HepG2 (cell line): Measurements from ENCODE around the gene SPHK2. TPM values are rescaled to one million over a fixed set of nuclear protein-coding genes. Genes with fewer than 3 reads are reported as not detected.

Source experiments
- CBX2 ChIP-seq, 2 experiments: fragments of 200-600 bp in 1 of 2; sonication (generic); formaldehyde crosslinking in 1 of 2; IDR thresholded peaks; 2 replicates each; pipeline versions ENCODE4 v1.7.0 to v1.8.1; 2018 to 2022; ENCODE audit warnings: low read depth in 2 of 2, low read length in 1 of 2, mild to moderate bottlenecking in 1 of 2, missing genetic modification reagents in 1 of 2
- CCDC6 ChIP-seq: sonication (generic); formaldehyde crosslinking; IDR thresholded peaks from 2 replicates; pipeline ENCODE4 v1.8.1; 2022; ENCODE audit warnings: mild to moderate bottlenecking, missing genetic modification reagents, moderate library complexity
- EZH2 ChIP-seq: conservative IDR thresholded peaks from 2 replicates; pipeline ENCODE4 v1.6.1; 2012; ENCODE audit warnings: mild to moderate bottlenecking, low read depth, low read length, moderate library complexity
- HMGXB4 ChIP-seq, 2 experiments: sonication (generic) in 1 of 2; formaldehyde crosslinking in 1 of 2; IDR thresholded peaks; 2 replicates each; pipeline versions ENCODE4 v1.4.0 to v1.6.1; 2018 to 2020; ENCODE audit warnings: missing genetic modification reagents in 2 of 2, borderline replicate concordance in 1 of 2, low read depth in 1 of 2, mild to moderate bottlenecking in 1 of 2, missing biosample characterization in 1 of 2
- MED8 ChIP-seq: sonication (generic); formaldehyde crosslinking; IDR thresholded peaks from 2 replicates; pipeline ENCODE4 v1.8.1; 2023; ENCODE audit warnings: mild to moderate bottlenecking, missing genetic modification reagents; ENCODE audit not compliant: insufficient replicate concordance
- NFKB2 ChIP-seq: sonication (generic); formaldehyde crosslinking; IDR thresholded peaks from 2 replicates; pipeline ENCODE4 v1.4.0; 2020; ENCODE audit warnings: missing genetic modification reagents, borderline replicate concordance
- NFKBIZ ChIP-seq: IDR thresholded peaks from 2 replicates; pipeline ENCODE4 v1.6.1; 2018; ENCODE audit warnings: missing genetic modification reagents, missing compliant biosample characterization
- POLR2AphosphoS5 ChIP-seq: IDR thresholded peaks from 2 replicates; pipeline ENCODE4 v1.6.1; 2012; ENCODE audit warnings: low read depth, low read length
- RFXAP ChIP-seq: sonication (generic); formaldehyde crosslinking; IDR thresholded peaks from 2 replicates; pipeline ENCODE4 v1.4.0; 2020; ENCODE audit warnings: missing genetic modification reagents, borderline replicate concordance
- SP4 ChIP-seq: sonication (generic); formaldehyde crosslinking; IDR thresholded peaks from 2 replicates; pipeline ENCODE4 v1.8.1; 2023; ENCODE audit warnings: mild to moderate bottlenecking, missing genetic modification reagents
- ZFP82 ChIP-seq: sonication (generic); formaldehyde crosslinking; IDR thresholded peaks from 2 replicates; pipeline ENCODE4 v1.5.1; 2020; ENCODE audit warnings: mild to moderate bottlenecking, missing genetic modification reagents, borderline replicate concordance
- ZIK1 ChIP-seq: sonication (generic); formaldehyde crosslinking; IDR thresholded peaks from 2 replicates; pipeline ENCODE4 v1.5.0; 2020; ENCODE audit warnings: mild to moderate bottlenecking, low read depth, missing genetic modification reagents, borderline replicate concordance
- ZNF225 ChIP-seq: sonication (generic); formaldehyde crosslinking; IDR thresholded peaks from 2 replicates; pipeline ENCODE4 v1.4.0; 2020; ENCODE audit warnings: mild to moderate bottlenecking, missing genetic modification reagents
- ZNF546 ChIP-seq: sonication (generic); formaldehyde crosslinking; conservative IDR thresholded peaks from 2 replicates; pipeline ENCODE4 v1.8.1; 2023; ENCODE audit warnings: mild to moderate bottlenecking, missing genetic modification reagents
- ZNF589 ChIP-seq: sonication (generic); formaldehyde crosslinking; conservative IDR thresholded peaks from 2 replicates; pipeline ENCODE4 v1.8.0; 2022; ENCODE audit warnings: mild to moderate bottlenecking, moderate library complexity, missing genetic modification reagents
- ZNF597 ChIP-seq: sonication (generic); formaldehyde crosslinking; IDR thresholded peaks from 2 replicates; pipeline ENCODE4 v1.5.0; 2020; ENCODE audit warnings: missing genetic modification reagents
- ZNF782 ChIP-seq: sonication (generic); formaldehyde crosslinking; IDR thresholded peaks from 2 replicates; pipeline ENCODE4 v1.4.0; 2020; ENCODE audit warnings: missing genetic modification reagents, mild to moderate bottlenecking, borderline replicate concordance
- polyA plus RNA-seq, 8 experiments: library from polyadenylated mRNA; depleted of rRNA in 3 of 8; stranded (reverse) in 7 of 8; unstranded in 1 of 8; fragments of >200 nt; fragmentation: Illumina TruSeq in 4 of 8; extraction: Trizol in 4 of 8; gene quantifications; 2 replicates each; pipeline versions ENCODE4 v1.2.1 to v1.2.3, GENCODE V29; 2011 to 2016; ENCODE audit warnings: low read depth in 4 of 8, missing spikeins in 1 of 8, mixed read lengths in 1 of 8; ENCODE audit not compliant: insufficient read depth in 1 of 8
- total RNA-seq, 5 experiments: library from RNA; depleted of rRNA; stranded (reverse); fragments of >200 nt; fragmentation: Illumina TruSeq; extraction: Trizol; gene quantifications; 2 replicates each; pipeline ENCODE4 v1.2.3, GENCODE V29; 2016; ENCODE audit warnings: low read depth in 1 of 5
- TF ChIP-seq, protein P1 (sequence below): sonication (generic); formaldehyde crosslinking; IDR thresholded peaks from 2 replicates; pipeline ENCODE4 v1.5.0; 2020; ENCODE audit warnings: missing genetic modification reagents, mild to moderate bottlenecking, borderline replicate concordance
- TF ChIP-seq, protein P2 (sequence below): sonication (generic); formaldehyde crosslinking; conservative IDR thresholded peaks from 2 replicates; pipeline ENCODE4 v1.8.0; 2022; ENCODE audit warnings: mild to moderate bottlenecking, moderate library complexity, missing genetic modification reagents
- TF ChIP-seq, protein P3 (sequence below): sonication (generic); formaldehyde crosslinking; IDR thresholded peaks from 2 replicates; pipeline ENCODE4 v1.4.0; 2020; ENCODE audit warnings: missing genetic modification reagents

The SPHK2 gene
- total and polyA plus RNA-seq, 2 of the 13 experiments (the other 11 are each of a cell fraction or from before 2014, with no cell fraction given) = 2.9 to 14.4 TPM

GRCh38 chr19:48618916-48619691 is at the start of gene SPHK2, which contains the start of gene RPL18 (continued):
- TF ChIP-seq HMGXB4 (CRISPR knock-in tag; IDR thresholded peaks at IDR 0.05; ENCODE audit: borderline replicate concordance in 1 of 2, low read depth in 1 of 2) (peak; percentile 86 to 95), CCDC6 (CRISPR knock-in tag) (peak; percentile 93), ZFP82 (peak; percentile 94; the same call in 1 of the 2 replicates), POLR2AphosphoS5 (peak; percentile 97), CBX2 (IDR thresholded peaks at IDR 0.05; ENCODE audit: low read depth, low read length) (no peak), CBX2 (CRISPR knock-in tag; IDR thresholded peaks at IDR 0.05; ENCODE audit: low read depth) (no peak), ZNF782 (CRISPR knock-in tag) (peak; percentile 25; the same call in 1 of the 2 replicates), NFKB2 (CRISPR knock-in tag) (peak; percentile 60; the same call in 1 of the 2 replicates), MED8 (peak; percentile 12), RFXAP (peak; percentile 39; the same call in 1 of the 2 replicates), SP4 (CRISPR knock-in tag) (peak; percentile 85), ZNF597 (CRISPR knock-in tag) (no peak), ZNF546 (peak; percentile 85), ZIK1 (CRISPR knock-in tag) (0 out of 2 replicates have a peak, but pooled peaks have one; percentile 33), ZNF225 (CRISPR knock-in tag) (peak; percentile 70), EZH2 (no peak), NFKBIZ (CRISPR knock-in tag) (peak; percentile 87), ZNF589 (peak; percentile 81; the same call in 1 of the 2 replicates)
- TF ChIP-seq, protein P1, sequence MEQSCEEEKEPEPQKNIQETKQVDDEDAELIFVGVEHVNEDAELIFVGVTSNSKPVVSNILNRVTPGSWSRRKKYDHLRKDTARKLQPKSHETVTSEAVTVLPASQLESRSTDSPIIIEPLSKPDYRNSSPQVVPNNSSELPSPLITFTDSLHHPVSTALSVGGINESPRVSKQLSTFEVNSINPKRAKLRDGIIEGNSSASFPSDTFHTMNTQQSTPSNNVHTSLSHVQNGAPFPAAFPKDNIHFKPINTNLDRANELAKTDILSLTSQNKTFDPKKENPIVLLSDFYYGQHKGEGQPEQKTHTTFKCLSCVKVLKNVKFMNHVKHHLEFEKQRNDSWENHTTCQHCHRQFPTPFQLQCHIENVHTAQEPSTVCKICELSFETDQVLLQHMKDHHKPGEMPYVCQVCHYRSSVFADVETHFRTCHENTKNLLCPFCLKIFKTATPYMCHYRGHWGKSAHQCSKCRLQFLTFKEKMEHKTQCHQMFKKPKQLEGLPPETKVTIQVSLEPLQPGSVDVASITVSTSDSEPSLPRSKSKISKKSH (CRISPR knock-in tag) = peak; percentile 94
- TF ChIP-seq, protein P2, sequence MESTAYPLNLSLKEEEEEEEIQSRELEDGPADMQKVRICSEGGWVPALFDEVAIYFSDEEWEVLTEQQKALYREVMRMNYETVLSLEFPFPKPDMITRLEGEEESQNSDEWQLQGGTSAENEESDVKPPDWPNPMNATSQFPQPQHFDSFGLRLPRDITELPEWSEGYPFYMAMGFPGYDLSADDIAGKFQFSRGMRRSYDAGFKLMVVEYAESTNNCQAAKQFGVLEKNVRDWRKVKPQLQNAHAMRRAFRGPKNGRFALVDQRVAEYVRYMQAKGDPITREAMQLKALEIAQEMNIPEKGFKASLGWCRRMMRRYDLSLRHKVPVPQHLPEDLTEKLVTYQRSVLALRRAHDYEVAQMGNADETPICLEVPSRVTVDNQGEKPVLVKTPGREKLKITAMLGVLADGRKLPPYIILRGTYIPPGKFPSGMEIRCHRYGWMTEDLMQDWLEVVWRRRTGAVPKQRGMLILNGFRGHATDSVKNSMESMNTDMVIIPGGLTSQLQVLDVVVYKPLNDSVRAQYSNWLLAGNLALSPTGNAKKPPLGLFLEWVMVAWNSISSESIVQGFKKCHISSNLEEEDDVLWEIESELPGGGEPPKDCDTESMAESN (CRISPR knock-in tag) = peak; percentile 97
- TF ChIP-seq, protein P3, sequence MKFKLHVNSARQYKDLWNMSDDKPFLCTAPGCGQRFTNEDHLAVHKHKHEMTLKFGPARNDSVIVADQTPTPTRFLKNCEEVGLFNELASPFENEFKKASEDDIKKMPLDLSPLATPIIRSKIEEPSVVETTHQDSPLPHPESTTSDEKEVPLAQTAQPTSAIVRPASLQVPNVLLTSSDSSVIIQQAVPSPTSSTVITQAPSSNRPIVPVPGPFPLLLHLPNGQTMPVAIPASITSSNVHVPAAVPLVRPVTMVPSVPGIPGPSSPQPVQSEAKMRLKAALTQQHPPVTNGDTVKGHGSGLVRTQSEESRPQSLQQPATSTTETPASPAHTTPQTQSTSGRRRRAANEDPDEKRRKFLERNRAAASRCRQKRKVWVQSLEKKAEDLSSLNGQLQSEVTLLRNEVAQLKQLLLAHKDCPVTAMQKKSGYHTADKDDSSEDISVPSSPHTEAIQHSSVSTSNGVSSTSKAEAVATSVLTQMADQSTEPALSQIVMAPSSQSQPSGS (CRISPR knock-in tag) = peak; percentile 94
